GM21717 (cell line): Measurements from ENCODE around the gene DNAH3.
"Not testable (repeated sequence)": the region's sequence is repeated elsewhere in the genome, so short reads cannot be mapped to it uniquely, and the experiment has no call there.

Source experiments
- ATAC-seq: cut with Tn5 transposase; IDR thresholded peaks from one replicate; pipeline ENCODE4 v1.9.1; 2021; ENCODE audit warnings: mild to moderate bottlenecking, moderate library complexity; ENCODE audit not compliant: unreplicated experiment

Gene DNAH3

DNA sequence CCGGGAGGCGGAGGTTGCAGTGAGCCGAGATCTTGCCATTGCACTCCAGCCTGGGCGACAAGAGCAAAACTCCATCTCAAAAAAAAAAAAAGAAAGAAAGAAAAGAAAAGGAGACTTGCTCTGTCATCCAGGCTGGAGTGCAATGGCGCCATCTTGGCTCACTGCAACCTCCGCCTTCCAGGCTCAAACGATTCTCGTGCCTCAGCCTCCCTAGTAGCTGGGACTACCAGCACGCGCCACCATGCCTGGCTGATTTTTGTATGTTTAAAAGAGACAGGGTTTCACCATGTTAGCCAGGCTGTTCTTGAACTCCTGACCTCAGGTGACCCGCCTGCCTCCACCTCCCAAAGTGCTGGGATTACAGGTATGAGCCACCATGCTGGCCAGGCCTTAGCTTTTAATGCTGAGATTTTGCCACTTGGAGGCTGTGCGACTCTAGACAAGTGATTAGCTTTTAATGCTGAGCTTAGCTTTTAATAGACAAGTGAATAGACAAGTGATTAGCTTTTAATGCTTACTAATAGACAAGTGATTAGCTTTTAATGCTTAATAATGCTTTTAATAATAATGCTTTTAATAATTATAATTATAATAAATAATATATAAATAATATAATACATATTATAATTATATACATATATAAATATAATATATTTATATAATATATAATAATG lies 17.4 kb upstream of the DNAH3 start:
- ATAC-seq = no peak

DNA sequence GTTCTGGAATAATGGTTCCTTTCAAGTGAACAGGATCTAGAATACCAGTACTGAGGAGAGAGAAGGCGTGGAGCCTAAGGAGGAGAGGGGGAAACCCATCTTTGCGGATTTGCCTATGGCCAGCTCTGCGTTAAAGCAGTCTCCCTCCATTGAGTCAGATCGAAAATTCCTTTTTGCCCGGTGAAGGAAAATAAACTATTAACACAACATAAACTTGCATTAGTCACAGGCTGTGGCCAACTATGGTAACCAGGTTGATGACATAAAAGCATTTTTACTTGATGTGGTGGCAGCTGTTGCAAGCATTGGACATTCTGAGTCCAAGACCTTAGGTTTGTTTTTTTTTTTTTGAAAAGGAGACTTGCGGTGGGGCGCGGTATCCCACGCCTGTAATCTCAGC lies 16.7 kb upstream of the DNAH3 start:
- no peak for ATAC-seq

DNA sequence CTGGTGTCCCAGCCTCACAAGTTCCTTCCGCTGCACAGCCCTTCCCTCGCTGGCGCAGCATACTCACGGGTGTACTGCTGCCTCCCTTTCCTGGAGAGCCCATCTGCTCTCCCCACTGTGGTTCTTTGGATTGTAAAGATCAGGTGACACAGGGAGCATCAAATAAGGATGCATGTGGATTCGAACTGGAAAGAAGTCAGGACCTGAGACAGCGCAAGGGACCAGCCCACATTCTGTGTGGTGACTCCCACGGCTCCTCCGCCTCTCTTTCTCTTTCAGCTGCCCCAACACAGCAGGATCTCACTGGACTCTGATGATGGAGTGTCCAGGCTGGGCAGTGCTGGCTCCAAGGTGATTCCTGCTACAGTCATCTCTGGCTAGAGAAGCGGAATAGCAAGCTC lies 15.9 kb upstream of the DNAH3 start:
- ATAC-seq = no peak

DNA sequence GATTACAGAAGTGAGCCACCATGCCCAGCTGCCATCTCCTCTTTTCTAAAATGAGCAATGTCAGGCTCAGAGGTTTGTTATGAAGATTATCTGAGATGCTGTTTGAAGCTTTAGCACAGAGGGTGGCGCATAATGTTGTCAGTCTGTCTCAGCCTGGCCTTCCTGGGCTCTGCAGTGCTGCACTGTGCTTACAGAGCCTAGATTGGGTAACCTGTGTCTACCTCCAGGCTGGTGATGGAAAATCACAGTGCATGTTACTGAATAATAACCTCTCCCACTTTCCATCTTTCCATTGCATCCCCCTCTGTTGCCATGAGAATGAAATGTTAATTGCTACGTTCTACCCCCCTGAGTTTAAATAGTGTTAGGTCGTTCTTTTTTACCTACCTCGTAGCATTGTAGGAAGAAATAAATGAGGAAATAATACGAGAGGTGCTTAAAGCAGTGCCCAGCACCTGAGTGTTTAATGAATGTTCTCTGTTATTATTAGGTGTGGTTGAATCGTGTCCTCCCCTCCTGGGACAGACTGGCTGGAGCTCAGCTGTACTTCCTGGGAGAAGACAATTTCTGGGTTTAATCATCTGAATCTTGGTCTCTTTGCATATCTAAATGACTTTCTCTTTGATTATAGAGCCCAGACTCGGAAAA lies 14.0 kb upstream of the DNAH3 start:
- no peak for ATAC-seq

DNA sequence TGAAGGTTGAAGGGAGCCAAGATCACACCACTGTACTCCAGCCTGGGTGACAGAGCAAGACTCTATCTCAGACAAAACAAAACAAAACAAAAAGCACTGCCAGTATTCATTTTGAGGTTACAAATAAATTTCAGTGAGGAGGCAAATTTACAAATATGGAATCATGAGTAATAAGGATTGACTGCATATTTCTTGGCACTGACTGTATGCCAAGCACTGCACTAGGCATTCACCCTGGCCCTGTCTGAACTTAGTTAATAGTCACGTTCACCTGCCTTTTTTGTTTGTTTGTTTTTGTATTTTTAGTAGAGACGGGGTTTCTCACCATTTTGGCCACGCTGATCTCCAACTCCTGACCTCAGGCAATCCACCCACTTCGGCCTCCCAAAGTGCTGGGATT lies 12.9 kb upstream of the DNAH3 start:
- ATAC-seq = no peak

DNA sequence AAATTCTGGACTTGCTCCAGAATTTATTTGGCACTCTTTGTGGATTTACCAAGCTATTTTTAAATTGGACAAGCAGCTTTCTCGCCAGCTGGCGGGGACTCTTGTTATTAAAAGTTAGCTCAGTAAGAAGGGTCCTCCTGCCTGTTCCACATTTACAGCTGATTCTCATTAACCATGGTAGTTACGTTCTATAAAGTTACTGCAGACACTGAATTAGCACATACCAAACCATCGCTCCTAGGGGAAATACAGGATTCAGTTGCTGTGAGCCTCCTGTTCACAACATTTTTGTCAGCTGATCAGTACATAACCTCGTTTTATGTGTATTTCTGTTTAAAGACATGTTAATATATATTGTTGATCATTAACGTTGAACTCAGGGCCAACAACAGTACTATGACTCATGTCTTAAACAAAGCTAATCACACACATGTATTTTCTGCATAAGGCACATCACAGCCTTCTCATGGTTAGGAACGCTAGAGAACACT lies 12.1 kb upstream of the DNAH3 start:
- no peak for ATAC-seq

DNA sequence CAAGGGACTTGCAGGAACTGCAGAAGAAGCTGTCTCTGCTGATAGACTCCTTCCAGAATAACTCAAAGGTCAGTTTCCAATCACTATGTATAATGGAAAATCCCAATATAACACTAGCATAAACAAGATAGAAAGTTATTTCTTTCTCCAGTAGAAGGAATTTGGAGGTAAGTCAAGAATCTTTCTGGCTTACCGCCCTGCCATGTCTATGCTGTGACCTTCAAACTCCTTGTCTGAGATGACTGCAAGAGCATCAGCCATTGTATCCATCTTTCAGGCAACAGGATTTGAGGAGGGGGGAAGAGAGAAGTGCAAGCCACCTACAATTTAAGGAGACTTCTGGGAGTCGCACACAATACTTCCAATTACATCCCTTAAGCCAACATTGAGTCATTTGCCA lies 10.6 kb upstream of the DNAH3 start:
- no peak for ATAC-seq

DNA sequence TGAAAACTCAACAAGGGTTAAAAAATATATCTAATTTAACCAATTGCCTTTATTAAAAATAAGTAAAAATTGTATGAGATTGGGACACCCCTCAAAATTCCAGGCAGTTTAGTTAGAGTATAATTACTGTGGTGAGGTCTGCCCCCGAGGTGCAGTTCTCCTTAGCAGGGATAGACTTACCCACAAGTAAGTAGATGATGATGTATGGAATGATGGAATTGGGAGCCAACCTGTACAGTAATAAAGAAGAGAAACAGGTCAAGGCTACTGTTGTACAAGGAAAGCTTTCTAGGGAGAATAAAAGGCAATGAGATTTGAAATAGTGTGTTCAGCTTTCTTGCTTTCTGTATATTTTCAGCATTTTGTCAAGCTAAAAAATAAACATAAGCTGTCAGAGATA lies 9.6 kb upstream of the DNAH3 start:
- ATAC-seq = no peak

DNA sequence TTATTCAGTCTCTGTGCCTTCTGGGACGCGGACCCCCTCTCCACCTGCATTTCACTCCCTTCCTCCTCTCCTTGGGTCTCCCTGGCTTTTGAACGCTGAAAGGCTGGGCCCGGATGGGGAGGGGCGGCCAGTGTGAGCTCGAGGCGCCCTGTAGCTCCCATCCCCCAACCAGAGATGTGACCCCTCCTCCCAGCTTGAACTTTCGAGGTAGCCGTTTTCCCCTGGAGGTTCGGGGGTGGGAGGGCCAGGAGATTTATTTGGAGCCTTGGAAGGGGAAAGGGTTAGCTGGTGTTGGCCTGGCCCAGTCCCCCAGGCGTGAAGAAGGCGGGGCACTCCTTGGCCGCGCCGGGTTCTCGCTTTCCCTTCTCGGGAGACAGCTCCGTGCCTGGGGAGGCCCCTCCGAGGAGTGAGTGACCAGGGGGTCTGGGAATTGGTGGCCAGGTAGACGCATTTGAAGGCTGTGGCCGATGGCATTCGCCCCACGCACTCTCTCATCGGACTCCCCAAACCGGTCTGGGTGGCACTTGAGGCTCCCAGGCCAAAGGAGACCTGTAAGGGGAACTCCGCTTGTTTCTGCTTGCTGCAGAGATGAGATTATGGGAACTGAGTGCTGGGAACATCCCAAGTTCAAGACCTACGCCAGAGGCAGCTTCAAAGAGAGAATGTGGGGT lies 8.8 kb upstream of the DNAH3 start:
- no peak for ATAC-seq

DNA sequence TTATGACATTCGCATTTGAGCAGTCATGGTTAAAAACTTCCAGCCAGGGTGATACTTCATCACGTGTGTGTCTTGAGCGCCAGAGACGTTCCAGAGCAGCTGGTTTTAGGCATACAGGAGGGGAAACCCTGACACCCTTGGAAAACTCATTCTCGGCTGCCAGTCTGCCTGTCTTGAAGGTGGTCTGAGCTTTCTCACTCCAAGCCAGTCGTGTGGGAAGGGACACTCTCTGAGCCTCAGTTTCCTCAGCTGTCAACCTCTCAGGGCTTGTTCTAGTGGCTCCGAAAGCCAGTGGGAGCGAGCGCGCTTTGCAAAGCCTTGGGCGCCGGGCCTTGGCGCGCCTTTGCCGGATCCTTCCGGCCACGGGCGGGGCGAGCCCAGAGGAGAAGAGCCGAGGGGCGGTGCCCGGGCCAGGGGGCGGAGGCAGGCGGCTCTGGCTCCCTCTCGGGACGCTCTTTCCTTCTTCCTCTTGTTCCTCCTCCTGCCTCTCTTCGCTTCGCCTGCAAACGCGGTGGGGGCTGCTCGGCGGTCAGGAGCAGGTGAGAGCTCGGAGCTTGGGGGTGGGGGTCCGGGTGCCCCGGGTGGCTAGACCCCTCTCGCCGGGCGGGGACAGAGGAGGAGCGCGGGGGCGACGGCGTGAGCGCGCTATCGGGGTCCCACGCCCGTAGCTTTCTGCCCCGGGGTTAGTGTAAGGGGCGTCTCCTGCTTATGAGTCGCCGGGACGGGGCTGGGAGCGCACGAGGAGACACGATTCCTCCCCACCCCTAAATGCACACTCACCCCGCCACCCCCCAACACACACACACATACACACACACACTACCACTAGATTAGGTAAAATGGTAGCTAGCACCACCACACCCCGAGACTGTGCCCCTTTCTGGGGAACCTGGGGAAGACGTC lies 7.8 kb upstream of the DNAH3 start, which contains the start of gene LDAF1:
Gene LDAF1 (plus strand): TSS at position 467 of the 903 bp plus-strand sequence. CDS start 2,509 bp downstream, outside the sequence.
- ATAC-seq = peak; percentile 70

DNA sequence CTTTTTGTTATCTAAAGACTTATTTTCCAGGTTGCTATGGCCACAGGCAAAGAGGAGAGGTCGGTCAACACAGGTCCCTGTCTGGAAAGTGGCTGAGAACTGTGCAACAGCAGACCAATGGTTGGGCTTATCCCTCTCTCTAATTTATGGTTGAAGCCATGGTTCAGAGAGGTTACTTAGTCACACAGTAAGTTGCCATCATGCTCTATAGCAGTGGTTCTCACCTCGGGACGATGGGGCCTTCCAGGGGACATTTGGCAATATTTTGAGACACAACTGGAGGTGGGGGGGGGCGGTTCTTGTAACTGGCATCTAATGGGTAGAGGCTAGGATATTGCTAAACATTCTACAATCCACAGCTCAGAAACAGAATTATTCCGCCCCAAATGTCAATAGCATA lies 7.0 kb upstream of the DNAH3 start:
- ATAC-seq = no peak

DNA sequence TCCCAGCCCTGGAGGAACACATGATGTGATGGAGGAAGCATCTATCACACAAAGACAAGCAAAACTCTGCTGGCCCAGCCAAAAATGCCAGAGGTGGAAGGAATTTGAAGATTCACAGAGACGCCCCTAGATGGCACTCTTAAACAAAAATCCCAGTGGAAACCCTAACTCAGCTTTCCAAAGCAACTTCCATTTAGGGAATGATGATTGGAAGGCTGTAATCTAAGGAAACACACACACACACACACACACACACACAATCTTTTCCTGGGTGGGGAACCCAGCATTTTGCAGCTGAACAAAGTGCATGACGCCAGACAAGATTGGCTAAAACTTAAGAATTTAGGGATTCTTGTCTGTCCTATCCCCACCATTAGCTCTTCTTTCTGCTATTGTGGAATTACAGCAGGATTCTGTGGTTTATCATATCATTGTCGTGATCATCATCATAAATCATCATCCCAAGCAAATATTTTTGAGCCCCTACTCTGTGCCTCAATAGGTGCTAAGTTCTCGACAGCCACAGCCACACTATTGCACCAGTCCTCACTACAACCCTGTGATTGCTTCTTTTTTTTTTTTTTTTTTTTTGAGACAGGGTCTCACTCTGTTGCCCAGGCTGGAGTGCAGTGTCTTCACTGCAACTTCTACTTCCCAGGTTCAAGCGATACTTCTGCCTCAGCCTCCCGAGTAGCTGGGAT lies 6.3 kb upstream of the DNAH3 start:
- no peak for ATAC-seq

DNA sequence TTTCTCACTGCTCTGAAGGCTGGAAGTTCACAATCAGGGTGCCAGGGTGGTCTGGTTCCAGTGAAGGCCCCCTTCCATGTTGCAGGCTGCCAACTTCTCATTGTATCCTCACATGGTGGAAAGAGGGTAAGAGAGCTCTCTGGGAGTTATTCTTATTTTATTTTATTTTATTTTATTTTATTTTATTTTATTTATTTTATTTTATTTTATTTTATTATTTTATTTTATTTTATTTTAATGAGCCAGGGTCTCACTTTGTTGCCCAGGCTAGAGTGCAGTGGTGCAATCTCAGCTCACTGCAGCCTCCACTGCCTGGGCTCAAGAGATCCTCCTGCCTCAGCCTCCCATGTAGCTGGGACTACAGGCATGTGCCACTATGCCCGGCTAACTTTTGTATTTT lies 5.4 kb upstream of the DNAH3 start:
- not testable (repeated sequence) for ATAC-seq

DNA sequence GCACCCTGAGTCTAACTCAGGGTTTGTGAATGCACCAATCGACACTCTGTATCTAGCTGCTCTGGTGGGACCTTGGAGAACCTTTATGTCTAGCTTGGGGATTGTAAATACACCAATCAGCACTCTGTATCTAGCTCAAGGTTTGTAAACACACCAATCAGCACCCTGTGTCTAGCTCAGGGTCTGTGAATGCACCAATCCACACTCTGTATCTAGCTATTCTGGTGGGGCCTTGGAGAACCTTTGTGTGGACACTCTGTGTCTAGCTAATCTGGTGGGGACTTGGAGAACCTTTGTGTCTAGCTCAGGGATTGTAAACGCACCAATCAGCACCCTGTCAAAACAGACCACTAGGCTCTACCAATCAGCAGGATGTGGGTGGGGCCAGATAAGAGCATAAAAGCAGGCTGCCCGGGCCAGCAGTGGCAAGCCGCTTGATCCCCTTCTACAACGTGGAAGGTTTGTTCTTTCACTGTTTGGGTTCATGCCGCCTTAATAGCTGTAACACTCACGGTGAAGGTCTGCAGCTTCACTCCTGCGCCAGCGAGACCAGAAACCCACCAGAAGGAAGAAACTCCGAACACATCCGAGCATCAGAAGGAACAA lies 2.6 kb upstream of the DNAH3 start:
- ATAC-seq = not testable (repeated sequence)

DNA sequence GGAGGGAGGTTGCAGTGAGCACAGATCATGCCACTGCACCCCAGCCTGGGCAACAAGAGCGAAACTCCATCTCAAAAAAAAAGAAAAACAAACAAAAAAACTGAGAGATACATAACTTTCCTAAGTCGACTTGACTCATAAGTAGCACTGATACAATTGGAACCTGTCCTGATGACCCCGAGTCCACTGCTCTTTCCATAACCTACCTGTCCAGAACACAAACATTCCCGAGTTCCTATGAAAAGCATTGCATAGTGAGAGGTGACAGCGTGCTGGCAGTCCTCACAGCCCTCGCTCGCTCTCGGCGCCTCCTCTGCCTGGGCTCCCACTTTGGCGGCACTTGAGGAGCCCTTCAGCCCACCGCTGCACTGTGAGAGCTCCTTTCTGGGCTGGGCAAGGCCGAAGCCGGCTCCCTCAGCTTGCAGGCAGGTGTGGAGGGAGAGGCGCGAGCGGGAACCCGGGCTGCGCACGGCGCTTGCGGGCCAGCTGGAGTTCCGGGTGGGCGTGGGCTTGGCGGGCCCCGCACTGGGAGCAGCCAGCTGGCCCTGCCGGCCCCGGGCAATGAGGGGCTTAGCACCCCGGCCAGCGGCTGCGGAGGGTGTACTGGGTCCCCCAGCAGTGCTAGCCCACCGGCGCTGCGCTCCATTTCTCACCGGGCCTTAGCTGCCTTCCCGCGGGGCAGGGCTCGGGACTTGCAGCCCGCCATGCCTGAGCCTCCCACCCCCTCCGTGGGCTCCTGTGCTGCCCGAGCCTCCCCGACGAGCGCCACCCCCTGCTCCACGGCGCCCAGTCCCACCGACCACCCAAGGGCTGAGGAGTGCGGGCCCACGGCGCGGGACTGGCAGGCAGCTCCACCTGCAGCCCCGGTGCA lies 1.7 kb upstream of the DNAH3 start:
- ATAC-seq = not testable (repeated sequence)

DNA sequence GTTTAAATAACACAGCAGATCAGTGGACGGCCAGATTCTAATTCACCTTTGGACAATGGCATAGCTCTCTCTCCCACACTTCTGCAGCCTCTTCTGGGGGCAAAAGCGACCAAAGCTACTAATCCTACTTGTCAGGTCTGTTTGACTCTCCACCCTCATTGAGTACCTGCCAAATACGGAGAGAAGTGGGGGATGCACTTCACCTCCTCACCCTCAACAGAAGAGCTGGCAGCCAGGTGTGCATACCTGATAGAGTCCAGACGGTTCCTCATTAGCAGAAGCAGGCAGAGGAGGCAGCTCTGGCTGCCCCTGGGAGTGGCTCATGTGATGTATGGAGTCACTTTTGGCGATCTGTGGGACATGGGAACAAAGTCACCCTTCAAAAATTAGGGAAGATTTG lies 4.9 kb downstream of the DNAH3 start:
- no peak for ATAC-seq

DNA sequence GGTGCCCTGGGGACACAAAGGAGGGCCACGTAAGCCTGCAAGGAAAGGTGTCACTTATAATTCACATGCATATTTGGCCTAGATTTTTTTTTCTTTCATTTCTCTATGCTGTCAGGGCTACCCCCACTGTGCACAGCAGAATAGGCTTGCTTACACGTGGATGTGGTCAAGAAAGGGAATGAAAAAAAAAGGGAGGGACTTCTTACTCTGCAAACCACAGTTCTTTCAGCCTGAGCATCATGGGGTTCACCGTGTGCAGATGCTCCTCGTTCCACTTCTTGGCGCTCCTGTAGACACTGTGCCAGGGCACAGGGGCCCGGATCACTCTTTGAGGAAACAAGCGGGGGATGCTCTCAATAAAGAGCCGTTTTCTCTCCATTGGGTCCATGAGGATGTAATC lies 16.6 kb downstream of the DNAH3 start:
- ATAC-seq = no peak

DNA sequence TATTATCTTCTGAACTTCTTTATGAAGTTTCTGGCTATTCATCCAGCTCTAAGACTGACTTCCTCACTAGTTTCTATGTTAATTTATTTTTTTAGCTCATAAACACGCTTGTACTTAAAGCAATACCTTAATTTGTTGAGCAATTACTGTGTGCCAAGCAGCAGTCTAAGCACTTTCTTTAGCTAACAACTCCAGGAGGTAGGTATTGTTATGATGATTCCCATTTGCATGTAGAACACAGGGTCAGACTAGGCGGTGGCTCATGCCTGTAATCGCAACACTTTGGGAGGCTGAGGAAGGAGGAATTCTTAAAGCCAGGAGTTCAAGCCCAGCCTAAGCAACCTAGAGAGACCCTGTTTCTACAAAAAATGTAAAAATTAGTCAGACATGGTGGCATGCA lies 19.8 kb downstream of the DNAH3 start:
- no peak for ATAC-seq

DNA sequence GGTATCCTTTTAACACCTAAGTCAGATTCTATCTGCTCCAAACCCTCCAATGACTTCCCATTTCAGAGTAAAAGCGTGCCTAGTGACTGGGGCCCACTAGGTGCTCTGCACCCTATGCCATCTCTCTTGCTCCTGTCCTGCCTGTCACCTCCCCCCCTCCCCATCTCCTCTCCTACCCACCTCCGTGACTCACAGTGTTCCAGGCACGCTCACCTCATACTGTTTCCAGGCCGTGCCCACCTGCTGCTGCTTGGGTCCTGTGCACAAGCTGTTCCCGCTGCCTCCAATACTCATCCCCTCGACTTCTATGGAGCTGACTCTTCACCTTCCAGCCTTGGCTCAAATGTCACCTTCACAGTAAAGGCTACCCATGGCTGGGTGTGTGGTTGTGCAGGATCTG lies 21.7 kb downstream of the DNAH3 start:
- ATAC-seq = no peak
